Suprapubic skin (tissue), 4 donors: ENCODE measurements around the gene ATP1A2. TPM values are rescaled to one million over a fixed set of nuclear protein-coding genes. Genes with fewer than 3 reads are reported as not detected.

Experiments
- DNase-seq, 2 donors: peaks; one replicate each; pipeline ENCODE4 v3.0.0-alpha.2; 2019; ENCODE audit warnings: low spot score in 2 of 2
- H3K27ac ChIP-seq: fragments of 200-600 bp; sonication (generic); one replicate; pipeline ENCODE4 v1.5.1; 2019
- H3K27me3 ChIP-seq: fragments of 200-600 bp; sonication (generic); one replicate; pipeline ENCODE4 v1.5.1; 2019
- H3K36me3 ChIP-seq: fragments of 200-600 bp; sonication (generic); one replicate; pipeline ENCODE4 v1.5.1; 2019
- H3K4me1 ChIP-seq: fragments of 200-600 bp; sonication (generic); one replicate; pipeline ENCODE4 v1.5.1; 2019
- H3K4me3 ChIP-seq: fragments of 200-600 bp; sonication (generic); one replicate; pipeline ENCODE4 v1.5.1; 2019; ENCODE audit warnings: mild to moderate bottlenecking
- H3K9me3 ChIP-seq: fragments of 200-600 bp; sonication (generic); one replicate; pipeline ENCODE4 v1.5.1; 2019
- EP300 ChIP-seq: sonication (generic); formaldehyde crosslinking; IDR thresholded peaks from one replicate; pipeline ENCODE4 v1.6.1; 2017; ENCODE audit warnings: antibody characterized with exemption
- POLR2A ChIP-seq, 2 donors: fragments of 450-650 bp; IDR thresholded peaks; one replicate each; pipeline ENCODE4 v1.6.1; 2017; ENCODE audit warnings: antibody characterized with exemption in 2 of 2, mild to moderate bottlenecking in 2 of 2, moderate library complexity in 2 of 2
- POLR2AphosphoS5 ChIP-seq, 3 donors: sonication (generic); formaldehyde crosslinking; IDR thresholded peaks; one replicate each; pipeline ENCODE4 v1.6.1; 2017; ENCODE audit warnings: antibody characterized with exemption in 3 of 3
- WGBS: methylation state at CpG from one replicate; pipeline ENCODE4 v1.1.5; 2018; 5-methylcytosine and 5-hydroxymethylcytosine counted together
- total RNA-seq, 4 donors: library from RNA; depleted of rRNA; stranded (reverse); fragments of >200 nt; gene quantifications; one replicate each; pipeline ENCODE4 v1.1.0, GENCODE V29; 2016
- TF ChIP-seq, protein P1 (sequence below), 2 donors: fragments of 200-600 bp in 1 of 2; fragments of 450-650 bp in 1 of 2; sonication (generic) in 1 of 2; IDR thresholded peaks; one replicate each; pipeline ENCODE4 v1.5.1; 2016 to 2019; ENCODE audit warnings: antibody characterized with exemption in 2 of 2, mild to moderate bottlenecking in 1 of 2, moderate library complexity in 1 of 2

ATP1A2 gene
- total RNA-seq, 4 donors from 2014 or later, result 4.2 to 6.9 (median 4.8) TPM

DNA sequence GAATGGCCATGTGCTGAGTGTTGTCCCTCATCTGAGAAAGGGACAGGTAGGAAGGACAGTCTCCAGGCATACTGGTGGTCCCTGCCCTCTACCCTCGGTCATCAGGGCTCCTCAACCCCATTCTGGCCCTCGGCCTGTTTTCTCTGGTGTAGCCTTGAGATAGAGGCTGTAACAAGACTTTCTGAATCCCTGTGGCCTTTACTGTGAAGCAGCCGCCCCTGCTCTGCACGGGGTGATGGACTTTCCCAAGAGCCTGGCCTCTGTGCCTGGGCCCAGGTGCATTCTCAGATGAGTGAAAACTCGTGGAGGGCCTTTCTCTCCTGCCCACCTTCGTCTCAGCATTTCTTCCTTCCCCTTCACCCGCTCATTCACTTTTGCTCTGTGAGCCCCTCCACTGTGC lies 71.8 kb downstream of the ATP1A2 start:
- H3K9me3 ChIP-seq, result no peaks in the 10 kb centered on the region
- WGBS, result 83% methylated on average over 7 of the region's 7 CpGs

DNA sequence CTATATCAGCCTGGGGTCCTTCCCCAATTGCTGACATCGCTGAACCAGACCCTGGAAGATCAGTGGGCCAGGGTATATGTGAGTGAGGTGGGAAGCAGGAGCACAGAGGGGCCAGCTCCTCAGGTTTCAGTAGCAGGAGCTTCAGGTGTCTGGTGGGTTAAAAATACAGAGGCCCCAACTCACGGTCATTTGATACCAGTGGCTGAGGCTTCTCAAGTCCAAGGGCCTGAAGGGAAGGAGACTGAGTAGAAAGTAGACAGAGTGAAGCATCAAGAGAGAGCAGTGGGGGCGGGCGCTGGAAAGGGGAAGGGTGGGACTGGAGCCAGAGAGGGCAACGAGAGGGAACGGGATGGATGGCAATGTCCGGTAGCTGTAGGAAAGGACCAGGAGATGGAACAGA lies 72.8 kb downstream of the ATP1A2 start:
- H3K9me3 ChIP-seq, result no peaks in the 10 kb centered on the region
- no peak for DNase-seq
- no peak overlapping the region for H3K4me3 ChIP-seq
- no peak overlapping the region for H3K27ac ChIP-seq
- TF ChIP-seq POLR2AphosphoS5 (IDR thresholded peaks at IDR 0.05) (no peak), EP300 (no peak), POLR2A (IDR thresholded peaks at IDR 0.05) (no peak)
- TF ChIP-seq, protein P1, sequence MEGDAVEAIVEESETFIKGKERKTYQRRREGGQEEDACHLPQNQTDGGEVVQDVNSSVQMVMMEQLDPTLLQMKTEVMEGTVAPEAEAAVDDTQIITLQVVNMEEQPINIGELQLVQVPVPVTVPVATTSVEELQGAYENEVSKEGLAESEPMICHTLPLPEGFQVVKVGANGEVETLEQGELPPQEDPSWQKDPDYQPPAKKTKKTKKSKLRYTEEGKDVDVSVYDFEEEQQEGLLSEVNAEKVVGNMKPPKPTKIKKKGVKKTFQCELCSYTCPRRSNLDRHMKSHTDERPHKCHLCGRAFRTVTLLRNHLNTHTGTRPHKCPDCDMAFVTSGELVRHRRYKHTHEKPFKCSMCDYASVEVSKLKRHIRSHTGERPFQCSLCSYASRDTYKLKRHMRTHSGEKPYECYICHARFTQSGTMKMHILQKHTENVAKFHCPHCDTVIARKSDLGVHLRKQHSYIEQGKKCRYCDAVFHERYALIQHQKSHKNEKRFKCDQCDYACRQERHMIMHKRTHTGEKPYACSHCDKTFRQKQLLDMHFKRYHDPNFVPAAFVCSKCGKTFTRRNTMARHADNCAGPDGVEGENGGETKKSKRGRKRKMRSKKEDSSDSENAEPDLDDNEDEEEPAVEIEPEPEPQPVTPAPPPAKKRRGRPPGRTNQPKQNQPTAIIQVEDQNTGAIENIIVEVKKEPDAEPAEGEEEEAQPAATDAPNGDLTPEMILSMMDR (IDR thresholded peaks at IDR 0.05), result no peak
- WGBS, result 86% methylated on average over 7 of the region's 7 CpGs
- H3K36me3 ChIP-seq, result no peaks in the 10 kb centered on the region
- peaks cover 16% of the 10 kb centered on the region for H3K4me1 ChIP-seq
- no peaks in the 10 kb centered on the region for H3K27me3 ChIP-seq

More for the DNA sequence above, 71.8 kb downstream of the ATP1A2 start:
- Histone ChIP-seq H3K4me1 (peaks cover 8% of the 10 kb centered on the region), H3K36me3 (no peaks in the 10 kb centered on the region), H3K27ac (no peak overlapping the region), H3K27me3 (no peaks in the 10 kb centered on the region), H3K4me3 (no peak overlapping the region)
- DNase-seq, result no peak
- TF ChIP-seq EP300, result no peak
- TF ChIP-seq, protein P1 (IDR thresholded peaks at IDR 0.05), result no peak
- no peak for TF ChIP-seq POLR2AphosphoS5 (IDR thresholded peaks at IDR 0.05)
- TF ChIP-seq POLR2A (IDR thresholded peaks at IDR 0.05), result no peak

DNA sequence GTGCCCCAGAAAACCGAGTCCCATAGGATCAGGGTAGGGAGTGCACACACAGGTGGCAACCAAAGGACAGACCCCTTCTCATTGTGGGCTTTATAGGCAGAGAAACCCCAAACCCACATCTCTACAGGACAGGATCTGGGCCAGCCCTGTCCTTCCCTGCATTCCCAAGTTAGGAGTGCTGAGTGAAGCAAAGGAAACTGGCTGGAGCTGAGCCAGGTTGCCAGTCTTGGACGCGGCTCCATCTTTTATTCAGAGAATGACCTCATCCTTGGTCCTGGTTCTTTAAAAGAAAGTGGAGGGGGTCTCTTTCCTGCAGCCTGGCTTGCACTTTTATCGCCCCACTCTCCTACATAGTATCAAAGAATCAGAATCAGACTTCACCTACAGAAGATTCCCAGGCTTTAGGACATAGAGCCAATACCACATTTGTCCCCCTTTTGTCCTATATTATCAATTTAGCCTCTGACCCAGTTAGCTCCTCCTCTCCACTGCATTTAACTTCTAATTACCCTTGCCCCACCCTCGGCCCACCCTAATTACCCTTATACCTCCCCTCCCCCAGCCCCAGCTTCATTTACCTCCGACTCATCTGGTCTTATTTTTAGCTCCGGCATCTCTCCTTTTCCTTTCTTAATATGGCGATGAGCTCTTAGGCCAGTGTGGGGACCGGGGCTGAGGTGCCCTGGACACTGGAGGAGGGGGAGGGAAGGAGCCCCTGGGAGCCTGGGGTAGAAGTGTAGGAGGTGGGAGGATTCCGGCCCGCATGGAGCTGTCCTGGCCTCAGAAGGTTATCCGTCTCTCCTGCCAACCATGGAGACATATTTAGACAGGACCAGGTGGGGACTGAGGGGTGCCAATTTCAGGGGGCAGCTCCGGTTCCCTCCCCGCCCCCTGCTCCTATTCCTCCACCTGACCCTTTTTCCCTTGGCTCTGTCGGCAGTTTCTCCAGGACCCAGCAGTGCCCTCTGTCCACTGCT lies 74.4 kb downstream of the ATP1A2 start, which contains the start of gene CASQ1:
Gene CASQ1, plus strand, starts transcription at position 927 of the 977 bp plus-strand sequence. CDS start 177 bp downstream, outside the sequence.
- TF ChIP-seq POLR2A (IDR thresholded peaks at IDR 0.05) (no peak), EP300 (no peak), POLR2AphosphoS5 (IDR thresholded peaks at IDR 0.05) (no peak)
- TF ChIP-seq, protein P1 (IDR thresholded peaks at IDR 0.05), result no peak
- H3K4me3 ChIP-seq, result no peak within 1 kb of the TSS
- H3K27me3 ChIP-seq, result no peaks in the 10 kb centered on the region
- H3K36me3 ChIP-seq, result no peaks in the 10 kb centered on the region
- H3K27ac ChIP-seq, result no peak within 1 kb of the TSS
- no peak for DNase-seq
- H3K4me1 ChIP-seq, result peaks cover 18% of the 10 kb centered on the region
- no peaks in the 10 kb centered on the region for H3K9me3 ChIP-seq
- 63% methylated on average over 15 of the region's 15 CpGs for WGBS

DNA sequence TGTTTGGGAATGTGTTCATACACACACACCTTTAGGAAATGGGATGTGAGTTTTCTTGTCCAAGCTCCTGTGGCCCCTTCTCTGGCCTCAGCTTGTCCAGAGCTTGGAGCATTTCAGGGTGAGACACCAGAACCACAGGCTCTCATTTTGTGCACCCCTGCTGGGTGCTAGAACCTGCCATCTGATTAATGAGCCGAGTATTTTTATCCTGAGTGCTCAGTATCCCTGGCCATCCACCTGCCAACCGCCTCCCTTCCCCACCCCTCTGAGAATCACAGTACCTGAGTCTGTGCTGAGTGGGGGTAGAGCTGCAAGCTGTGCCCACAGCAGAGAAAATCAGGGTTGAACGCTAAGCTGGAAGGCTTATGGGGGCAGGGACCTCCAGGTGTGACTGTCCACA lies 76.2 kb downstream of the ATP1A2 start:
- TF ChIP-seq POLR2AphosphoS5 (IDR thresholded peaks at IDR 0.05), result no peak
- no peak for TF ChIP-seq EP300
- TF ChIP-seq POLR2A (IDR thresholded peaks at IDR 0.05), result no peak
- TF ChIP-seq, protein P1 (IDR thresholded peaks at IDR 0.05), result no peak
- DNase-seq, result no peak
- no peaks in the 10 kb centered on the region for H3K9me3 ChIP-seq
- H3K36me3 ChIP-seq, result no peaks in the 10 kb centered on the region
- H3K4me3 ChIP-seq, result no peak overlapping the region
- 91% methylated on average over 3 of the region's 3 CpGs for WGBS
- H3K27me3 ChIP-seq, result no peaks in the 10 kb centered on the region
- peaks cover 18% of the 10 kb centered on the region for H3K4me1 ChIP-seq
- H3K27ac ChIP-seq, result no peak overlapping the region

DNA sequence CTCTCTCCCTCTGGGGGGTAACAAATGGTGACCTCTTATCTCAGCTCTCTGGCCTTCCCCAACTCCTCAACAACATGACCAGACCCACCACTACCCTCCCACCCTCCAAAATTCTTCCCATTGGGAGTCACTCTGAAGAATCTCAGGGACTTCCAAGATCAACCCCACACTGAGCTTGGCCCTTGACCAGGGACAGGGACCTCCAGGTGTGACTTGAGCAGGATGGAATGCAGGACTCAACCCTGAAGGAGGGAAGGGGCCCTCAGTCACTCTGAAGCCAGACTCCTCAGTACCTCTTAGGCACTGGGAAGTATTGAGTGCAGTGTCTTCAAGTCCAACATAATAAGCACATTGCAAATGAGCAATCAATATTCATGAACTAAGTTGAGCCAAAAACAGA lies 76.7 kb downstream of the ATP1A2 start:
- Histone ChIP-seq H3K36me3 (no peaks in the 10 kb centered on the region), H3K4me1 (peaks cover 18% of the 10 kb centered on the region), H3K27ac (no peak overlapping the region), H3K27me3 (no peaks in the 10 kb centered on the region), H3K9me3 (no peaks in the 10 kb centered on the region), H3K4me3 (no peak overlapping the region)
- TF ChIP-seq, protein P1 (IDR thresholded peaks at IDR 0.05), result no peak
- TF ChIP-seq POLR2A (IDR thresholded peaks at IDR 0.05), result no peak
- no peak for TF ChIP-seq EP300
- no peak for TF ChIP-seq POLR2AphosphoS5 (IDR thresholded peaks at IDR 0.05)
- no peak for DNase-seq
